ENCODE results near the gene DYNC2LI1.

The DYNC2LI1 gene

GRCh38 chr2:43818761-43819160, 44.9 kb downstream of the DYNC2LI1 start:
- peaks cover 8% of the 10 kb centered on the region for H3K4me1 Mint-ChIP-seq (ENCODE audit: low read depth)
- no peak overlapping the region for H3K4me3 Mint-ChIP-seq
- H3K9me3 Mint-ChIP-seq: no peaks in the 10 kb centered on the region
- no peak overlapping the region for H3K27ac Mint-ChIP-seq
- no peak for DNase-seq
- H3K27me3 Mint-ChIP-seq: peaks cover 19% of the 10 kb centered on the region
- no peaks in the 10 kb centered on the region for H3K36me3 Mint-ChIP-seq (ENCODE audit: low read depth)

- Mint-ChIP-seq H3K4me3 (no peak overlapping the region), H3K9me3 (no peaks in the 10 kb centered on the region), H3K36me3 (ENCODE audit: low read depth) (no peaks in the 10 kb centered on the region), H3K27me3 (peaks cover 28% of the 10 kb centered on the region), H3K27ac (no peak overlapping the region), H3K4me1 (ENCODE audit: low read depth) (peaks cover 8% of the 10 kb centered on the region)
- DNase-seq: no peak
These were observed 45.8 kb downstream of the DYNC2LI1 start for GRCh38 chr2:43819491-43820163.

GRCh38 chr2:43822839-43823238, 49.0 kb downstream of the DYNC2LI1 start:
- no peaks in the 10 kb centered on the region for H3K9me3 Mint-ChIP-seq
- no peak overlapping the region for H3K27ac Mint-ChIP-seq
- H3K36me3 Mint-ChIP-seq (ENCODE audit: low read depth): no peaks in the 10 kb centered on the region
- peaks cover 8% of the 10 kb centered on the region for H3K4me1 Mint-ChIP-seq (ENCODE audit: low read depth)
- peaks cover 36% of the 10 kb centered on the region for H3K27me3 Mint-ChIP-seq
- DNase-seq: no peak
- H3K4me3 Mint-ChIP-seq: no peak overlapping the region

GRCh38 chr2:43823751-43824150, 49.9 kb downstream of the DYNC2LI1 start:
- no peak for DNase-seq
- Mint-ChIP-seq H3K36me3 (ENCODE audit: low read depth) (no peaks in the 10 kb centered on the region), H3K4me1 (ENCODE audit: low read depth) (peaks cover 2% of the 10 kb centered on the region), H3K9me3 (no peaks in the 10 kb centered on the region), H3K27me3 (peaks cover 36% of the 10 kb centered on the region), H3K4me3 (no peak overlapping the region), H3K27ac (no peak overlapping the region)

GRCh38 chr2:43824512-43824911, 50.7 kb downstream of the DYNC2LI1 start:
- no peak overlapping the region for H3K4me3 Mint-ChIP-seq
- H3K4me1 Mint-ChIP-seq (ENCODE audit: low read depth): no peaks in the 10 kb centered on the region
- no peaks in the 10 kb centered on the region for H3K9me3 Mint-ChIP-seq
- no peak for DNase-seq
- H3K27me3 Mint-ChIP-seq: peaks cover 39% of the 10 kb centered on the region
- no peaks in the 10 kb centered on the region for H3K36me3 Mint-ChIP-seq (ENCODE audit: low read depth)
- H3K27ac Mint-ChIP-seq: no peak overlapping the region

GRCh38 chr2:43824951-43825493, 51.2 kb downstream of the DYNC2LI1 start:
- Mint-ChIP-seq H3K9me3 (no peaks in the 10 kb centered on the region), H3K36me3 (ENCODE audit: low read depth) (no peaks in the 10 kb centered on the region), H3K27ac (no peak overlapping the region), H3K4me1 (ENCODE audit: low read depth) (no peaks in the 10 kb centered on the region), H3K27me3 (peaks cover 43% of the 10 kb centered on the region), H3K4me3 (no peak overlapping the region)
- no peak for DNase-seq

GRCh38 chr2:43825841-43826240, 52.0 kb downstream of the DYNC2LI1 start:
- H3K27me3 Mint-ChIP-seq: peaks cover 50% of the 10 kb centered on the region
- no peak overlapping the region for H3K27ac Mint-ChIP-seq
- no peak for DNase-seq
- H3K9me3 Mint-ChIP-seq: no peaks in the 10 kb centered on the region
- no peak overlapping the region for H3K4me3 Mint-ChIP-seq
- no peaks in the 10 kb centered on the region for H3K36me3 Mint-ChIP-seq (ENCODE audit: low read depth)
- H3K4me1 Mint-ChIP-seq (ENCODE audit: low read depth): no peaks in the 10 kb centered on the region

GRCh38 chr2:43826305-43827250, 52.7 kb downstream of the DYNC2LI1 start:
- no peaks in the 10 kb centered on the region for H3K9me3 Mint-ChIP-seq
- peaks cover 52% of the 10 kb centered on the region for H3K27me3 Mint-ChIP-seq
- H3K4me1 Mint-ChIP-seq (ENCODE audit: low read depth): peaks cover 3% of the 10 kb centered on the region
- DNase-seq: no peak
- H3K4me3 Mint-ChIP-seq: no peak overlapping the region
- H3K27ac Mint-ChIP-seq: no peak overlapping the region
- H3K36me3 Mint-ChIP-seq (ENCODE audit: low read depth): no peaks in the 10 kb centered on the region

GRCh38 chr2:43831543-43832294, 57.9 kb downstream of the DYNC2LI1 start:
- Mint-ChIP-seq H3K27ac (no peak overlapping the region), H3K4me1 (ENCODE audit: low read depth) (peaks cover 4% of the 10 kb centered on the region), H3K27me3 (peaks cover 31% of the 10 kb centered on the region), H3K9me3 (no peaks in the 10 kb centered on the region), H3K4me3 (no peak overlapping the region), H3K36me3 (ENCODE audit: low read depth) (no peaks in the 10 kb centered on the region)
- no peak for DNase-seq

- Mint-ChIP-seq H3K27ac (no peak overlapping the region), H3K4me1 (ENCODE audit: low read depth) (peaks cover 4% of the 10 kb centered on the region), H3K27me3 (peaks cover 31% of the 10 kb centered on the region), H3K36me3 (ENCODE audit: low read depth) (no peaks in the 10 kb centered on the region), H3K4me3 (no peak overlapping the region), H3K9me3 (no peaks in the 10 kb centered on the region)
- DNase-seq: no peak
These were observed 58.6 kb downstream of the DYNC2LI1 start for GRCh38 chr2:43832457-43832856.

- DNase-seq: no peak
- peaks cover 10% of the 10 kb centered on the region for H3K27me3 Mint-ChIP-seq
- no peak overlapping the region for H3K4me3 Mint-ChIP-seq
- no peak overlapping the region for H3K27ac Mint-ChIP-seq
- H3K4me1 Mint-ChIP-seq (ENCODE audit: low read depth): no peaks in the 10 kb centered on the region
- H3K9me3 Mint-ChIP-seq: no peaks in the 10 kb centered on the region
- no peaks in the 10 kb centered on the region for H3K36me3 Mint-ChIP-seq (ENCODE audit: low read depth)
These were observed 63.2 kb downstream of the DYNC2LI1 start for GRCh38 chr2:43837033-43837432.

- no peak overlapping the region for H3K27ac Mint-ChIP-seq
- H3K27me3 Mint-ChIP-seq: peaks cover under 1% of the 10 kb centered on the region
- H3K4me1 Mint-ChIP-seq (ENCODE audit: low read depth): no peaks in the 10 kb centered on the region
- no peak for DNase-seq
- no peaks in the 10 kb centered on the region for H3K9me3 Mint-ChIP-seq
- no peaks in the 10 kb centered on the region for H3K36me3 Mint-ChIP-seq (ENCODE audit: low read depth)
- no peak overlapping the region for H3K4me3 Mint-ChIP-seq
These were observed 64.2 kb downstream of the DYNC2LI1 start for GRCh38 chr2:43837831-43838559.

- H3K9me3 Mint-ChIP-seq: no peaks in the 10 kb centered on the region
- no peak within 1 kb of the TSS for H3K27ac Mint-ChIP-seq
- H3K27me3 Mint-ChIP-seq: no peaks in the 10 kb centered on the region
- H3K4me1 Mint-ChIP-seq (ENCODE audit: low read depth): no peaks in the 10 kb centered on the region
- H3K36me3 Mint-ChIP-seq (ENCODE audit: low read depth): no peaks in the 10 kb centered on the region
- no peak within 1 kb of the TSS for H3K4me3 Mint-ChIP-seq
- no peak for DNase-seq
These were observed 64.9 kb downstream of the DYNC2LI1 start, which contains the start of the genes ABCG5 and ABCG8 for GRCh38 chr2:43838560-43839267. TSS of gene ABCG5 (minus strand) at chr2:43838839. CDS start at chr2:43838679, 160 bp downstream. TSS of gene ABCG8 (plus strand) at chr2:43838971. CDS start at chr2:43839054, 83 bp downstream.

Data from activated T-cell treated with anti-CD3 and anti-CD28 coated beads, Interleukin-2, amount 50 U/mL, for 24 hours (primary cell).